Measurements from ENCODE around the gene LRRFIP1.

The LRRFIP1 gene

GRCh38 chr2:237639052-237639835 lies 11.9 kb downstream of the LRRFIP1 start:
- DNase-seq (ENCODE audit: low read depth), result no peak

GRCh38 chr2:237639836-237640220 lies 12.4 kb downstream of the LRRFIP1 start:
- no peak for DNase-seq (ENCODE audit: low read depth)

- no peak for DNase-seq (ENCODE audit: low read depth)
Observed at GRCh38 chr2:237640493-237640998, 13.2 kb downstream of the LRRFIP1 start.

- no peak for DNase-seq (ENCODE audit: low read depth)
Observed at GRCh38 chr2:237642038-237642734, 14.8 kb downstream of the LRRFIP1 start.

- no peak for DNase-seq (ENCODE audit: low read depth)
Observed at GRCh38 chr2:237643066-237643465, 15.7 kb downstream of the LRRFIP1 start.

- no peak for DNase-seq (ENCODE audit: low read depth)
Observed at GRCh38 chr2:237643582-237644380, 16.4 kb downstream of the LRRFIP1 start.

- DNase-seq (ENCODE audit: low read depth), result no peak
Observed at GRCh38 chr2:237644381-237644703, 17.0 kb downstream of the LRRFIP1 start.

- no peak for DNase-seq (ENCODE audit: low read depth)
Observed at GRCh38 chr2:237645261-237645660, 17.9 kb downstream of the LRRFIP1 start.

- DNase-seq (ENCODE audit: low read depth), result no peak
Observed at GRCh38 chr2:237647176-237648015, 20.0 kb downstream of the LRRFIP1 start.

- DNase-seq (ENCODE audit: low read depth), result no peak
Observed at GRCh38 chr2:237648016-237648381, 20.6 kb downstream of the LRRFIP1 start.

GRCh38 chr2:237649541-237650454 lies 22.4 kb downstream of the LRRFIP1 start:
- DNase-seq (ENCODE audit: low read depth), result no peak

- DNase-seq (ENCODE audit: low read depth), result no peak
Observed at GRCh38 chr2:237650455-237650850, 23.1 kb downstream of the LRRFIP1 start.

GRCh38 chr2:237651761-237652160 lies 24.4 kb downstream of the LRRFIP1 start:
- DNase-seq (ENCODE audit: low read depth), result no peak

- no peak for DNase-seq (ENCODE audit: low read depth)
Observed at GRCh38 chr2:237652181-237652580, 24.8 kb downstream of the LRRFIP1 start.

GRCh38 chr2:237652854-237653253 lies 25.5 kb downstream of the LRRFIP1 start:
- DNase-seq (ENCODE audit: low read depth), result no peak

- no peak for DNase-seq (ENCODE audit: low read depth)
Observed at GRCh38 chr2:237653776-237654558, 26.6 kb downstream of the LRRFIP1 start.

GRCh38 chr2:237657063-237657462 lies 29.7 kb downstream of the LRRFIP1 start:
- DNase-seq (ENCODE audit: low read depth), result no peak

GRCh38 chr2:237660381-237660900 lies 33.1 kb downstream of the LRRFIP1 start:
- no peak for DNase-seq (ENCODE audit: low read depth)

GRCh38 chr2:237661270-237661669 lies 33.9 kb downstream of the LRRFIP1 start:
- DNase-seq (ENCODE audit: low read depth), result no peak
